ENCODE measurements around the gene CCL4L2.
"Not testable (repeated sequence)": the region's sequence is repeated elsewhere in the genome, so short reads cannot be mapped to it uniquely, and the experiment has no call there.

CCL4L2 gene

DNA sequence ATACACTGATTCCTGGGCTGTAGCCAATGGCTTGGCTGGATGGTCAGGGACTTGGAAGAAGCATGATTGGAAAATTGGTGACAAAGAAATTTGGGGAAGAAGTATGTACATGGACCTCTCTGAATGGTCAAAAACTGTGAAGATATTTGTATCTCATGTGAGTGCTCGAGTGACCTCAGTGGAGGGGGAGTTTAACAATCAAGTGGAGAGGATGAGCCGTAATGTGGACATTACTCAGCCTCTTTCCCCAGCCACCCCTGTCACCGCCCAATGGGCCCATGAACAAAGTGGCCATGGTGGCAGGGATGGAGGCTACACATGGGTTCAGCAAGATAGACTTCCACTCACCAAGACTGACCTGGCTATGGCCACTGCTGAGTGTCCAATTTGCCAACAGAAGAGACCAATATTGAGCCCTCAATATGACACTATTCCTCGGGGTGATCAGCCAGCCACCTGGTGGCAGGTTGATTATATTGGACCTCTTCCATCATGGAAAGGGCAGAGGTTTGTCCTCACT, 10.8 kb downstream of the CCL4L2 start:
- not testable (repeated sequence) for H3K4me3 ChIP-seq (ENCODE audit: low read depth, low read length, poor library complexity, severe bottlenecking); H3K27ac ChIP-seq (ENCODE audit: low read depth, low read length, poor library complexity, severe bottlenecking); H3K4me1 ChIP-seq (ENCODE audit: insufficient read depth, low read length, severe bottlenecking); H3K27me3 ChIP-seq (ENCODE audit: insufficient read depth, low read length); H3K79me2 ChIP-seq (ENCODE audit: insufficient read depth, low read length); H3K9me2 ChIP-seq (ENCODE audit: low read depth, low read length); H3F3A ChIP-seq (ENCODE audit: insufficient read depth, low read length); H3K9me3 ChIP-seq (ENCODE audit: low read length); H4K20me1 ChIP-seq (ENCODE audit: insufficient read depth, low read length); H3K9ac ChIP-seq (ENCODE audit: low read length); H3K4me2 ChIP-seq (ENCODE audit: low read length); H3K36me3 ChIP-seq (ENCODE audit: insufficient read depth, low read length); H2AFZ ChIP-seq (ENCODE audit: low read length)

DNA sequence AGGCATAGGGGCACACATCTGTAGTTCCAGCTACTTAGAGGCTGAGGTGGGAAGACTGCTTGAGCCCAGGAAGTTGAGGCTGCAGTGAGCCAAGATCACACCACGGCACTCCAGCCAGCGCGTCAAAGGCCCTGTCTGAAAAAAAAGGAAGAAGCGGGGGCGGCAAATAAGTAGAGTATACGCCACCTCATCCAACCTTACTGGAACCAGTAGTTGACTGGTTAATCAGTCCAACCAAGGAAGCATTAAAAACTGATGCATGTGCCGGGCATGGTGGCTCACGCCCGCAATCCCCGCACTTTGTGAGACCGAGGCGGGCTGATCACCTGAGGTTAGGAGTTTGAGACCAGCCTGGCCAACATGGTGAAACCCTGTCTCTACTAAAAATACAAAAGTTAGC, 12.1 kb downstream of the CCL4L2 start:
- not testable (repeated sequence) for H3K9me2 ChIP-seq (ENCODE audit: low read depth, low read length); H3F3A ChIP-seq (ENCODE audit: insufficient read depth, low read length); H3K4me2 ChIP-seq (ENCODE audit: low read length); H3K9me3 ChIP-seq (ENCODE audit: low read length); H3K4me3 ChIP-seq (ENCODE audit: low read depth, low read length, poor library complexity, severe bottlenecking); H3K79me2 ChIP-seq (ENCODE audit: insufficient read depth, low read length); H3K36me3 ChIP-seq (ENCODE audit: insufficient read depth, low read length); H3K4me1 ChIP-seq (ENCODE audit: insufficient read depth, low read length, severe bottlenecking); H3K27me3 ChIP-seq (ENCODE audit: insufficient read depth, low read length); H3K9ac ChIP-seq (ENCODE audit: low read length); H3K27ac ChIP-seq (ENCODE audit: low read depth, low read length, poor library complexity, severe bottlenecking); H4K20me1 ChIP-seq (ENCODE audit: insufficient read depth, low read length); H2AFZ ChIP-seq (ENCODE audit: low read length)

DNA sequence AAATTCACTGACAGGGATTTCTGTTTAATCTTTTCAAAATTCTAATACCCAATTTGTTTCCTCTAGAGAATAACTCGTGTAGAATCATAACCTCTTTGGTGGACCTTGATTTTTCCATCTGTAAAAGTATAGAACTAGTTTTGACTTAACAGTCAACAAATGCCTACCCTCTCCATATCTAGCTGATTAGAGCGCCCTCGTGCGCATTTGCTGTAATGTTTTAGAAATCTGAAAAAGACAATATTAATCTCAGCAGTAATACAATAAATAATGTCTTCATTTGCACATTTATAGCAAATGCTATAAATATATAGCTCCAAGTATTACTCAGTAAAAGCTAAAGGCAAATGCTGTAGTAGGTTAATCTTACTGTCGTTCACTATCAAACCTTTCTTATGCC, 18.8 kb downstream of the CCL4L2 start:
- not testable (repeated sequence) for H3K79me2 ChIP-seq (ENCODE audit: insufficient read depth, low read length); H3K4me1 ChIP-seq (ENCODE audit: insufficient read depth, low read length, severe bottlenecking); H3K9me3 ChIP-seq (ENCODE audit: low read length); H3K9ac ChIP-seq (ENCODE audit: low read length); H4K20me1 ChIP-seq (ENCODE audit: insufficient read depth, low read length); H3K36me3 ChIP-seq (ENCODE audit: insufficient read depth, low read length); H3K27ac ChIP-seq (ENCODE audit: low read depth, low read length, poor library complexity, severe bottlenecking); H2AFZ ChIP-seq (ENCODE audit: low read length); H3K27me3 ChIP-seq (ENCODE audit: insufficient read depth, low read length); H3K4me3 ChIP-seq (ENCODE audit: low read depth, low read length, poor library complexity, severe bottlenecking); H3K4me2 ChIP-seq (ENCODE audit: low read length); H3F3A ChIP-seq (ENCODE audit: insufficient read depth, low read length); H3K9me2 ChIP-seq (ENCODE audit: low read depth, low read length)

DNA sequence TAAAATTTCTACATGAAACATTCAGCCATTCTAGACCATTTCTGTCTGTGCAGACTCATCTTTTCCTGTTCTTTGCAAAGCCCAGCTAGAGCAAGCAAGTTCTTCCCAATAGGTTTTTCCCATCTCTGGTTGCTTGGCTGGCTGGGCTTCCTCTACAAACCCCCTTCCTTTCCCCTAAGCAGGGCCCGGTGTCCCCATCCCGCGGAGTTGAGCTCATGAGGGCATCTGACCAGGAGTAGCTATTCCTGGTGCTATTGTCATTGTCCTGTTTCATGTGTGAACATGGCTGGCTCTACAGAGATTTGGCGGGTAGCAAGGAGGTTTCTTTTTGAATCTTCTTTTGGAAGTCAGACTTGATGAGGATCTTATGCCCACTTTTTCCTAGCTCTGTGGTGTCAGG, 31.2 kb downstream of the CCL4L2 start:
- H3K27ac ChIP-seq (ENCODE audit: low read depth, low read length, poor library complexity, severe bottlenecking); H3K9ac ChIP-seq (ENCODE audit: low read length); H3K4me1 ChIP-seq (ENCODE audit: insufficient read depth, low read length, severe bottlenecking); H3K79me2 ChIP-seq (ENCODE audit: insufficient read depth, low read length); H3K9me3 ChIP-seq (ENCODE audit: low read length); H3K4me2 ChIP-seq (ENCODE audit: low read length); H3K36me3 ChIP-seq (ENCODE audit: insufficient read depth, low read length); H3K27me3 ChIP-seq (ENCODE audit: insufficient read depth, low read length); H3K9me2 ChIP-seq (ENCODE audit: low read depth, low read length); H3F3A ChIP-seq (ENCODE audit: insufficient read depth, low read length); H3K4me3 ChIP-seq (ENCODE audit: low read depth, low read length, poor library complexity, severe bottlenecking); H2AFZ ChIP-seq (ENCODE audit: low read length); H4K20me1 ChIP-seq (ENCODE audit: insufficient read depth, low read length): not testable (repeated sequence)
